Measurements from ENCODE around the gene NCR2. TPM values are rescaled to one million over a fixed set of nuclear protein-coding genes. Genes with fewer than 3 reads are reported as not detected.

The NCR2 gene
- total RNA-seq, 1 donor from 2014 or later = not detected

- no peak for DNase-seq
Observed at GRCh38 chr6:41331401-41332150, 3.8 kb upstream of the NCR2 start.

- DNase-seq = no peak
Observed at GRCh38 chr6:41332241-41332640, 3.2 kb upstream of the NCR2 start.

- DNase-seq = no peak
Observed at GRCh38 chr6:41332842-41333736, 2.3 kb upstream of the NCR2 start.

GRCh38 chr6:41334482-41335040 is 847 bp upstream of the NCR2 start:
- DNase-seq = no peak

- DNase-seq = no peak
Observed at GRCh38 chr6:41335943-41336342, 535 bp downstream of the NCR2 start.

GRCh38 chr6:41336824-41337223 is 1.4 kb downstream of the NCR2 start:
- no peak for DNase-seq

- no peak for DNase-seq
Observed at GRCh38 chr6:41337709-41338108, 2.3 kb downstream of the NCR2 start.

- DNase-seq = no peak
Observed at GRCh38 chr6:41338659-41339058, 3.3 kb downstream of the NCR2 start.

- DNase-seq = no peak
Observed at GRCh38 chr6:41341580-41341979, 6.2 kb downstream of the NCR2 start.

- no peak for DNase-seq
Observed at GRCh38 chr6:41342241-41342640, 6.8 kb downstream of the NCR2 start.

GRCh38 chr6:41343641-41344187 is 8.3 kb downstream of the NCR2 start:
- DNase-seq = no peak

- no peak for DNase-seq
Observed at GRCh38 chr6:41344876-41345275, 9.5 kb downstream of the NCR2 start.

- DNase-seq = no peak
Observed at GRCh38 chr6:41345901-41346300, 10.5 kb downstream of the NCR2 start.

- no peak for DNase-seq
Observed at GRCh38 chr6:41346441-41346840, 11.0 kb downstream of the NCR2 start.

- DNase-seq = no peak
Observed at GRCh38 chr6:41347378-41348050, 12.1 kb downstream of the NCR2 start.

- no peak for DNase-seq
Observed at GRCh38 chr6:41348934-41349333, 13.5 kb downstream of the NCR2 start.

- no peak for DNase-seq
Observed at GRCh38 chr6:41352396-41352795, 17.0 kb downstream of the NCR2 start.

- DNase-seq = no peak
Observed at GRCh38 chr6:41352907-41353306, 17.5 kb downstream of the NCR2 start.

GRCh38 chr6:41353333-41353732 is 17.9 kb downstream of the NCR2 start:
- no peak for DNase-seq

GRCh38 chr6:41355952-41356351 is 20.5 kb downstream of the NCR2 start:
- no peak for DNase-seq

GRCh38 chr6:41356825-41357224 is 21.4 kb downstream of the NCR2 start:
- no peak for DNase-seq

- DNase-seq = no peak
Observed at GRCh38 chr6:41358503-41358902, 23.1 kb downstream of the NCR2 start.
